WTC11 (cell line): ENCODE data around the gene PKIB. TPM values are rescaled to one million over a fixed set of nuclear protein-coding genes. Genes with fewer than 3 reads are reported as not detected.

Experiments
- ATAC-seq: fragments of 200-7000 bp; cut with Tn5 transposase; 2 replicates; pipeline ENCODE4 v1.10.0; 2021; ENCODE audit warnings: mild to moderate bottlenecking, moderate library complexity
- CTCF ChIA-PET: fragments of 300-600 bp; sonication (Branson Sonifier 250); formaldehyde crosslinking; loops from one replicate; lab custom pipeline; 2021; ENCODE audit warnings: antibody characterized with exemption; lab: Charles Lee
- POLR2A ChIA-PET: fragments of 350-600 bp; sonication (Branson Sonifier 250); formaldehyde crosslinking; loops from one replicate; lab custom pipeline; 2021; ENCODE audit warnings: antibody characterized with exemption; lab: Charles Lee
- DNase-seq: peaks from one replicate; pipeline ENCODE4 v3.0.0; 2021; ENCODE audit warnings: low spot score
- H3K27ac Mint-ChIP-seq: 2 replicates; pipeline ENCODE4 v1.8.0; 2021; ENCODE audit warnings: mixed read lengths
- H3K27me3 Mint-ChIP-seq: 2 replicates; pipeline ENCODE4 v1.8.0; 2021; ENCODE audit warnings: low read depth, mild to moderate bottlenecking, moderate library complexity, mixed read lengths
- H3K36me3 Mint-ChIP-seq: 2 replicates; pipeline ENCODE4 v1.8.0; 2021; ENCODE audit warnings: mixed read lengths
- H3K4me1 Mint-ChIP-seq: 2 replicates; pipeline ENCODE4 v1.8.0; 2022; ENCODE audit warnings: mixed read lengths
- H3K4me3 Mint-ChIP-seq: 2 replicates; pipeline ENCODE4 v1.8.0; 2021; ENCODE audit warnings: mild to moderate bottlenecking, moderate library complexity, mixed read lengths
- H3K9me3 Mint-ChIP-seq: 2 replicates; pipeline ENCODE4 v1.8.0; 2021; ENCODE audit warnings: mixed read lengths
- ATF2 ChIP-seq: sonication (generic); formaldehyde crosslinking; IDR thresholded peaks from 2 replicates; pipeline ENCODE4 v1.8.1; 2022; ENCODE audit warnings: low read depth, missing genetic modification reagents, borderline replicate concordance
- ATF6 ChIP-seq: sonication (generic); formaldehyde crosslinking; IDR thresholded peaks from 2 replicates; pipeline ENCODE4 v1.8.1; 2023; ENCODE audit warnings: mild to moderate bottlenecking, missing genetic modification reagents
- CDX4 ChIP-seq: fragments of 250-450 bp; sonication (Bioruptor Pico); IDR thresholded peaks from 2 replicates; pipeline ENCODE4 v1.9.0; 2021; ENCODE audit warnings: moderate library complexity, mild to moderate bottlenecking, inconsistent platforms, borderline replicate concordance
- FOXJ3 ChIP-seq: sonication (generic); formaldehyde crosslinking; IDR thresholded peaks from 2 replicates; pipeline ENCODE4 v1.9.0; 2021; ENCODE audit warnings: missing genetic modification reagents, mild to moderate bottlenecking, borderline replicate concordance
- FOXK1 ChIP-seq: sonication (generic); formaldehyde crosslinking; IDR thresholded peaks from 2 replicates; pipeline ENCODE4 v1.8.0; 2022; ENCODE audit warnings: mild to moderate bottlenecking, moderate library complexity, missing genetic modification reagents
- IRF2 ChIP-seq: sonication (generic); formaldehyde crosslinking; IDR thresholded peaks from 2 replicates; pipeline ENCODE4 v1.8.0; 2022; ENCODE audit warnings: low read depth, missing genetic modification reagents, borderline replicate concordance
- KAT7 ChIP-seq: sonication (generic); formaldehyde crosslinking; IDR thresholded peaks from 2 replicates; pipeline ENCODE4 v1.8.1; 2023; ENCODE audit warnings: missing genetic modification reagents, mild to moderate bottlenecking, borderline replicate concordance
- MYBL2 ChIP-seq: sonication (generic); formaldehyde crosslinking; IDR thresholded peaks from 2 replicates; pipeline ENCODE4 v1.8.1; 2023; ENCODE audit warnings: mild to moderate bottlenecking, moderate library complexity, missing genetic modification reagents
- NFE2L1 ChIP-seq: sonication (generic); formaldehyde crosslinking; IDR thresholded peaks from 2 replicates; pipeline ENCODE4 v1.8.1; 2023; ENCODE audit warnings: missing genetic modification reagents
- NR1H2 ChIP-seq: sonication (generic); formaldehyde crosslinking; IDR thresholded peaks from 2 replicates; pipeline ENCODE4 v1.9.0; 2021; ENCODE audit warnings: mild to moderate bottlenecking, moderate library complexity, missing genetic modification reagents
- NR3C1 ChIP-seq: sonication (generic); formaldehyde crosslinking; conservative IDR thresholded peaks from 2 replicates; pipeline ENCODE4 v1.8.1; 2023; ENCODE audit warnings: low read depth, mild to moderate bottlenecking, missing genetic modification reagents
- PREB ChIP-seq: sonication (generic); formaldehyde crosslinking; IDR thresholded peaks from 2 replicates; pipeline ENCODE4 v1.8.1; 2022; ENCODE audit warnings: mild to moderate bottlenecking, missing genetic modification reagents, moderate library complexity, borderline replicate concordance
- SOX15 ChIP-seq: fragments of 250-450 bp; sonication (Bioruptor Pico); IDR thresholded peaks from 2 replicates; pipeline ENCODE4 v1.9.0; 2021; ENCODE audit warnings: mild to moderate bottlenecking
- TEAD4 ChIP-seq: sonication (generic); formaldehyde crosslinking; IDR thresholded peaks from 2 replicates; pipeline ENCODE4 v1.8.0; 2022; ENCODE audit warnings: mild to moderate bottlenecking, missing genetic modification reagents
- ZBTB43 ChIP-seq: sonication (generic); formaldehyde crosslinking; IDR thresholded peaks from 2 replicates; pipeline ENCODE4 v1.8.1; 2023; ENCODE audit warnings: mild to moderate bottlenecking, missing genetic modification reagents
- ZNF219 ChIP-seq: sonication (generic); formaldehyde crosslinking; IDR thresholded peaks from 2 replicates; pipeline ENCODE4 v1.8.0; 2023; ENCODE audit warnings: missing genetic modification reagents, mild to moderate bottlenecking, borderline replicate concordance
- ZNF396 ChIP-seq: fragments of 250-450 bp; sonication (Bioruptor Pico); IDR thresholded peaks from 2 replicates; pipeline ENCODE4 v1.8.0; 2021; ENCODE audit warnings: mild to moderate bottlenecking, moderate library complexity, borderline replicate concordance
- ZNF512 ChIP-seq: sonication (generic); formaldehyde crosslinking; IDR thresholded peaks from 2 replicates; pipeline ENCODE4 v1.8.1; 2022; ENCODE audit warnings: missing genetic modification reagents, borderline replicate concordance
- total RNA-seq: library from RNA; stranded (reverse); gene quantifications from 3 replicates; pipeline ENCODE4 v1.2.3, GENCODE V29; 2021
- TF ChIP-seq, protein P1 (sequence below): sonication (generic); formaldehyde crosslinking; IDR thresholded peaks from 2 replicates; pipeline ENCODE4 v1.8.0; 2022; ENCODE audit warnings: mild to moderate bottlenecking, missing genetic modification reagents
- TF ChIP-seq, protein P2 (sequence below): sonication (generic); formaldehyde crosslinking; IDR thresholded peaks from 2 replicates; pipeline ENCODE4 v1.8.0; 2023; ENCODE audit warnings: missing genetic modification reagents

The PKIB gene
- total RNA-seq, 1 experiment from 2014 or later: 26.4 TPM

GRCh38 chr6:122736163-122736562 lies 126.0 kb downstream of the PKIB start:
- CTCF ChIA-PET: no interaction called here
- Mint-ChIP-seq H3K27ac (no peak overlapping the region), H3K4me1 (peaks cover 29% of the 10 kb centered on the region), H3K27me3 (no peaks in the 10 kb centered on the region), H3K36me3 (no peaks in the 10 kb centered on the region), H3K9me3 (peaks cover 2% of the 10 kb centered on the region), H3K4me3 (no peak overlapping the region)
- TF ChIP-seq MYBL2 (no peak), ZNF512 (CRISPR knock-in tag) (no peak), IRF2 (CRISPR knock-in tag) (no peak), ATF2 (no peak), TEAD4 (CRISPR knock-in tag) (no peak), ZBTB43 (no peak), NR3C1 (no peak), FOXJ3 (CRISPR knock-in tag) (no peak), ZNF219 (CRISPR knock-in tag) (no peak), KAT7 (CRISPR knock-in tag) (no peak), ATF6 (no peak), SOX15 (CRISPR knock-in tag) (no peak), PREB (no peak), CDX4 (CRISPR knock-in tag) (no peak), ZNF396 (CRISPR knock-in tag) (no peak), NFE2L1 (CRISPR knock-in tag) (no peak), FOXK1 (CRISPR knock-in tag) (no peak), NR1H2 (CRISPR knock-in tag) (no peak)
- TF ChIP-seq, protein P1, sequence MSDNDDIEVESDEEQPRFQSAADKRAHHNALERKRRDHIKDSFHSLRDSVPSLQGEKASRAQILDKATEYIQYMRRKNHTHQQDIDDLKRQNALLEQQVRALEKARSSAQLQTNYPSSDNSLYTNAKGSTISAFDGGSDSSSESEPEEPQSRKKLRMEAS (CRISPR knock-in tag): no peak
- TF ChIP-seq, protein P2, sequence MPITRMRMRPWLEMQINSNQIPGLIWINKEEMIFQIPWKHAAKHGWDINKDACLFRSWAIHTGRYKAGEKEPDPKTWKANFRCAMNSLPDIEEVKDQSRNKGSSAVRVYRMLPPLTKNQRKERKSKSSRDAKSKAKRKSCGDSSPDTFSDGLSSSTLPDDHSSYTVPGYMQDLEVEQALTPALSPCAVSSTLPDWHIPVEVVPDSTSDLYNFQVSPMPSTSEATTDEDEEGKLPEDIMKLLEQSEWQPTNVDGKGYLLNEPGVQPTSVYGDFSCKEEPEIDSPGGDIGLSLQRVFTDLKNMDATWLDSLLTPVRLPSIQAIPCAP (CRISPR knock-in tag): no peak
- no peak for ATAC-seq
- POLR2A ChIA-PET: no interaction called here
- DNase-seq: no peak
